ENCODE measurements around the gene SERPINB2.
"Not testable (repeated sequence)": the region's sequence is repeated elsewhere in the genome, so short reads cannot be mapped to it uniquely, and the experiment has no call there.

Gene SERPINB2

DNA sequence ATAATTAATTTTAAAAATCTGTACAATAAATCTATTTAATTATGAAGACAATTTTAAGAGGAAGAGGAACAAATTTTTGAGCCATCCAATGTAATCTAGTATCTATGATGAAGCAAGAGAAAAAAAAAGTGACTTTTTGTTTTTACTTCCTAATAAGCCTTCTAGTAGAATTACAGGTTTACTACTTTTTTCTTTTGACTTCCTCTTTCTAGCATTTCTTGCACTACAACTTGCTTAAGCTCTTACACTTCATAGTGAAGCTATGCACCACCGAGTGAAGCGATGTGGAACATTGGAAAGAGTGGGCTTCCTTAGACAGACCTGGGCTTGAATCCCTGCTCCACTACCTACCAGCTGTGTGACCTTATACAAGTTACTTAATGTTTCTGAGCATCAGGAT, 2.1 kb downstream of the SERPINB2 start:
- no peak for DNase-seq

DNA sequence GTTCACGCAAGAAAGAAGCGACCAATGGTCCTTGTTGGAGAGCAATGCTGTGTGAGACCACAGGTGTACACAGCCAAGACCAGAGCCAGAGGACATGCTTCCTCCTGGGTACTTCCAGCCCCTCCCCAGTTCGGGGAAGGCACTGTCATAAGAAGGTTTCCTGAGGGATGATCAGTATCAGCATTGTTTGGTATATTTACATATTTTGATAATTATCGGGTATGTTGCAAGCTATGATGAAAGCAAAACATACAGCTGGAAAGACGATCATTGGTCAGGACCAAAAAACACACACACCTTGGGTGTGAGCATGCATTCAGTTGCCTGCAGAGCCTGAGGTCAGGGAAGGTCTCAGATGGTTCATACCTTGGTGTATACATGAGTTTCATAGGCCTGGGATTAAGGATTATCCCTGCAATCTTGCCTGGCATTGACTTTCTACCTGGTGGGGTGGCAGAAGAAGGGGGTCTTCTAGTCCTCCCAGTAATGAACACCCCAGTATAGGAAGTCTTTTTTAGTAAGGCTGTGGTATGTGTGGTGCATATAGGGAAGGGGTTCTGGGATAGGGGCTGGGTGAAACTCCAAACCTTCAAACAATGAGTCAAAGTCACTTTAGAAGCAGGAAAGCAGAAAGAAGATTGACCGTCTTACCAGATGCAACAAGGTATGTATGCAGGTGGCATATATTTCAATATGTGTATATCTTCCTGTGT, 2.9 kb downstream of the SERPINB2 start:
- no peak for DNase-seq

DNA sequence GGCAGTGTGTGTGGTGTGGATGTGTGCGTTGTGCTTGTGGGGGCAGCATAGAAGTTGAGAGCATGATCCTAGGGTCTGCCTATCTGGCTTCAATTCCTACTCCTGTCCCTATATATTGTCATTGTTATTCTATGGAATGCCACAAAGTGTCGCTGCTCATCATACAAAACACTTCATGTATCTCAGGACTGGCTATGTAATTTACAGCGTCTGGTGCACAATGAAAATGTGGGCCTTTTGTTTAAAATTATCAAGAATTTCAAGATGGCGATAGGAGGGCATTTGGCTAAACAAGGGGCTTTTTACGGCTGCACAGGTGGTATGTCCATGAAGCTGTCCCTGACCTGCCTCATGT, 3.4 kb downstream of the SERPINB2 start:
- DNase-seq: no peak

DNA sequence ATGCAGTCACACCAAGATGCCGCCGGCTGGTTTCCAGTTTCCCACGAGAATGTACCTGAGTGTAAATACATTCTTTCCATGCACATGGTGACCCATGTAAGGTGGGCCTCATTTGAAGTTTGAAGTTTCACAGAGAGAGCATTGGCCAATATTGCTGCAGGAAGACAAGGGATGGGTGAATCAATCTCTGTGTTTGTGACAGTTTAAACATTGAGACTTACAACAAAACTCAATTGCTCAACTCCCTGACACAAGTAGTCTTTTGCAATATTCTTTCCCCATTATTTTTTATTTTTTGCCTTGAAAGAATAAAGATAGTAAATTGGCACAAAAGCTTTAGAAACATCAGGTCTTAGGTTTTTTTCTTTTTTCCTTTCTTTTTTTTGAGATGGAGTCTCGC, 5.1 kb downstream of the SERPINB2 start:
- DNase-seq: no peak

DNA sequence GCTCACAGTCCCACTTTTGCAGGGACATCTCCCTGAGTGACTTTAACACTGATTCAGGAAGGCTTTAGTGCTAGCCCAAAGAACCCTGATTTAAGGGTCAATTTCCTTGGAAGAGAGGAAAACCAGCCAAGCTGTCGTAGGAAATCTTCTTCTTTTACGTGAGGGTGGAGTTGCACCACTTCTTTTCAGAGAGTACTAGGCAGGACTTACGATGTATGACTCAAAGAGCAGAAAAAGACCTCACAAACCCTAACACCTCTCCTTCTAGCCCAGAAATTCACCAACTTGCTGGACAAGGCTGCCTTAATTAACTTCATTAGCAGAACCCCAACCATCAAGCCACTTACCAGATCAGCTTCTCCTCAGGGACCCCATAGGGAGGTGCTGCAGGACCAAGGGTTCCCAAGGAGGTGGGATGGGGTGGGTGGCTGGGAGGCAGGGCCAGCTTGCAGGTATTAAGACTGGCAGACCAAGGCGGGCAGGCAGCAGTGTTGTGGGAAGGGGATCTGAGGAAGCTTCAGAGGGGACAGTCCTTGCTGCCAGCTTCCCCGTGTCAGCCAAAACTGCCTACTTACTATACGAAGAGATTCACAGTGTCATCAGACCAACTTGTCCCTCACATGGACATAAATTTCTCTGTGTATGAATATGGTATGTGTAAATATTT, 6.7 kb downstream of the SERPINB2 start:
- DNase-seq: no peak

DNA sequence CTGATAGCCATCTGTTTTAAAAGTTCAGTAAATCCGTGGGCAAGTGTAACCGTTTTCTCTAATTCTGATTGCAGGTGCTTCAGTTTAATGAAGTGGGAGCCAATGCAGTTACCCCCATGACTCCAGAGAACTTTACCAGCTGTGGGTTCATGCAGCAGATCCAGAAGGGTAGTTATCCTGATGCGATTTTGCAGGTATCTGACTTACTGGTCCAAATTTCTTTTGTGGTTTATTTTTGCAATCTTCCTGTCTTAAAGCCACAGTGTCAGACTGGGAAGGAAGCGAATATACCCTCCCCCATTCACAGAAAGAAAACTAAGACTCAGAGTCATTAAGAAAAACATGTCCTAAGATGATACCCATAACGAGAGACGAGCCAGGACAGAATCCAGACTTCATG, 7.7 kb downstream of the SERPINB2 start:
- DNase-seq: no peak

DNA sequence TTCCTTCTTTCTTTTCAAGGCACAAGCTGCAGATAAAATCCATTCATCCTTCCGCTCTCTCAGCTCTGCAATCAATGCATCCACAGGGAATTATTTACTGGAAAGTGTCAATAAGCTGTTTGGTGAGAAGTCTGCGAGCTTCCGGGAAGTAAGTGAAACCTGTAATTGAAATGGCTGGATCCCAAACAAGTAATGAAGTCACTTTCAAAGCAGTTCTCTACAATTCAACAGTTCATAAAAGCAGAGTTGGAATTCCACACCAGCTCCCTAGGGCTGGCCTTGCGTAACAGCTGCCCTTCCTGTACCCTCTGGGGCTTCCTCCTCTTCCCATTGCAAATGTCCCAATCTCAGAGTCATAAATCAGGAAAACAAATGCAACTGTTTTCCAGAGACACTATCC, 9.6 kb downstream of the SERPINB2 start:
- no peak for DNase-seq

DNA sequence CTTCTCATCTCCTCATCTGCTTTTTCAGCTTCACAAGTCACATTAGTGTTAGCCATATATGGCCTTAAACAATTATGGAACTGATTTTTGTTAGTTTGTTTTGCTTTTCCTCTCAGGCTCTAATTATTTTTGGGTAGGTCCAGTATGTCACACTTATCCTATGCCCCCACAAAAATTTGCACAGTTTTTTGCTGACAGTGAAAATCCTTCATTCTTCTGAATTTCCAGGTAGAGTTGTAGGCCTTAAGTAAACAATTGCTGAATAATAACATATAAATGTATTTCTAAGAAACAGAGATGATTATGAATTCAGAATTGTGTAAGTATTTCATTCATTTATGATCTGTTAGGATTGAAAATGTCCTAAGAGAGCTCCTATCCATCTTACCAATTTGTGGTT, 11.7 kb downstream of the SERPINB2 start:
- no peak for DNase-seq

DNA sequence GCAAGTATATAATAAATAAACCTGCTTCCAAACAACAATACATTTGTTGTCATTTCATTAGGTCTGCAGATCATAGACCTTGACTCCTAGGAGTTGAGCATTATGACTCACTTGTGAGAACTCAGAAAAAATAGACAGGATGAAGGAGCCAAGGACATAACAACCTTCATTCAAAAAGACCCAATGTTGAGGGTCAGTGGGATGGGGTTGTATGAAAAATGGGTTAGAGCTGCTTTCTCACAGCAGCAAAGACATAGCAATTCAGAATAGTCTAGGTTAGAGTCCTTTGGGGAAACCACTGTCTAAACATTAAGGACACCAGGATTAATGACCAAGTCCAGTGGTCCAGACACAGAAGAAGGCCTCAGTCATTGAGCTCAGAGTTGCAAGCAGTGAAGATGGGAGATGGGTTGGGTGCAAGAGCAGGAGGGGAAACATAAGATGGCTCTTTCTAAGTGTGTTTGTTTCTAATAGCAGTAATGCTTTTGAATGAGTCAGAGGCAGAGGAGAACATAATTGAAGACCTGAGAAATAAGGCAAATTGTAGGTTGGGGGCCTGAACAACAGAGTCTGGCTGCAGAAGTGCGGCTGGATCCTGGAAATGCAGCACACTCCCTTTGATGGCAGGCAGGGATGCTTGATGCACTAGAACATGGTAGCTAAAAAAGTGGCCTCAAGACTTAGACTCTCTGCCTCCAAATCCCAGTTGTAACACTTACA, 16.5 kb downstream of the SERPINB2 start:
- no peak for DNase-seq

DNA sequence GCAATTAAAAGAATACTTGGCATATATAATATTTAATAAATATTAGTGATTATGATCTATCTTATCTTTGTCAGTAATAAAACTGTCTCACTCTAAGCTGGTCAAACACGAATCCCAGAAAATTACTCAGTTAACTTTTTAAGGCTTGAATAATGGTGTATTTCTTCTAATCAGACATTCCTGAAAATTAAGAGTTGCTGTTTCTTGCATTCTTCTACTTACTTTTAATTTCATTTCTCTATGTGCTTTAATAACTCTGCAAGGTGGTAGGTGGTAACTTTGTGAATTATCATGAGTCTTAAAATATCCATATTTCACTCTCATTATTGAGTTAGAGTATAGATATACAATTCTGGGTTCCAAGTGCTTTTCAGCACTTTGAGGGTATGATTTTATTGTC, 17.2 kb downstream of the SERPINB2 start:
- no peak for DNase-seq

DNA sequence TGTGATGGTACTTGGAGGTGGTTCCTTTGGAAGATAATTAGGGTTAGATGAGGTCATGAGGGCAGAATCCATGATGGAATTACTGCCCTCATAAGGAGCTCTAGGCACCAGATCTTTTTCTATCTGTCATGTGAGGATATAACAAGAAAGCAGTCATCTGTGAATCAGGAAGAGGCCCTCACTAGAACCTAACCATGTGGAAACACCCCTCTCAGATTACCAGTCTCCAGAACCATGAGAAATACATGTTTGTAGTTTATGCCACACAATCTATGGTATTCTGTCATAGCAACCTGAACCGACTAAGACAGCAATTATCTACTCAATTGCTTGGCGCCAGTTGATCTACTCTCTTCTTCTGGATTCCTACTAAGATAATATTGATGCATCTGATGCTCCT, 17.9 kb downstream of the SERPINB2 start:
- no peak for DNase-seq

DNA sequence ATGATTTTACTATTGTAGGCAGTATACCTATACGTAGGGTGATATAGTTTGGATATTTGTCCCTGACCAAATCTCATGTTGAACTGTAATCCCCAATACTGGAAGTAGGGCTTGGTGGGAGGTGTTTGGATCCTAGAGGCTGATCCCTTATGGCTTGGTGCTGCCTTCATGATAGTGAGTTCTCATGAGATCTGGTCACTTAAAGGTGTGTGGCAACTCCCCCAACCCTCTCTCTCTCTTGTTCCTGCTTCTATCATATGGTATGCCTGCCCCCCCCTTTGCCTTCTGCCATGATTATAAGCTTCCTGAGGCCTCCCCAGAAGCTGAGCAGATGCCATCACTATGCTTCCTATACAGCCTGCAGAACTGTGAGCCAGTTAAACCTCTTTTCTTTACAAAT, 18.6 kb downstream of the SERPINB2 start:
- DNase-seq: no peak

DNA sequence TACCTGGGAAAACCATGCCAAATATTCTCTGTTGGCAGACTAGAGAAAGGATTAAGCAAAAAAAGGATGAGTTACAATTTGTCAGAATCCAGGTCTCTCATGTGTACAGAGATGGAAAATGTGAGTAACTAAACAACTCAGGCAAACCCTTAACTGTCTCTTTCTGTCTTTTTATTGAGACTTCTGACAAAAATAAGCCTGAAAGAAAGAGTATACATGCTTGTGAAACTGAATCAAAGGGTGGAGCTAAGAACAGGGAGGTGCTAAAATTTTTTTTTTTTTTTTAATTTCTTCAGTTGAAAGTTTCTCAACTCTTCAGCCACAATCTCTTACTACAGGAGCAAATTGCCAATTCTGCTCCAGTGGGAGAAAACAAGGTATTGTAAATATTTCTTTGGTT, 20.2 kb downstream of the SERPINB2 start, which contains the start of gene SERPINB10:
TSS of gene SERPINB10 (plus strand) at position 295 of the 400 bp plus-strand sequence. CDS start 7,553 bp downstream, outside the sequence.
- DNase-seq: no peak

DNA sequence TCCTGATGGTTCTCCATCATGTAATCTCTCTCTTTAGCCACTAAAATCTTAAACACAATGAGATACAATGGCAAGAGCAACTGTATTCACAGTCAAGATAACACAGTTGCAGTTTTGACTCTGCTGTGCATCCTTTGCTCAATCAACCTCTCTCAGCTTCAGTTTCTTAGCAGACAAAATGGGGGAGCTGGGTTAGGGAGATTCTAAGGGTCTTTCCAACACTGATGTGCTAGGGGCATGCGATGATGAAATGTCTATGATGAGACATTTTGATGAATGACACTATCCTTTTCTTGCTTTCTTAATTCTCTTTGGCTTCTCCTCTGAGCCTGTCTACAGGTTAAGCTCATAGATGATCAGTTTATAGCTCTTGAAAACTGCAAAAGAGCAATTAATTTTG, 21.4 kb downstream of the SERPINB2 start:
- DNase-seq: no peak

DNA sequence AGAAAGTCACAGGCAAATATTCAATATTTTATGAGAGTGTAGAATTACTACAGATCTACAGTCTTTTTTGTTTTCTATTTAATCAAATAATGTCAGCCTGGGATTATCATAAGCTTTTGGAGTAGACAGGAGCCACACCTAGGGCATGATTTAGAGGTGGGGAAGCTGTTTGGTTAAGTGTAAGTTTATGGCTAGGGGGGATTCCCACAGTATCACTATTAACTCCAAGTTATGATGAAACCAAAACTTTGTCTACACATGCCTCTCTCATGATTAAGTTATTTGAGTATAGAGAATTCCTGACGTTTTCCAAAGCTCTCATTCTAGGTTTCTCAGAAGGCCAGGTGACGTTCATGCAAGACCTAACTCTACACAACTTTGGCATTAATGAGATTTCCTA, 22.4 kb downstream of the SERPINB2 start:
- no peak for DNase-seq

DNA sequence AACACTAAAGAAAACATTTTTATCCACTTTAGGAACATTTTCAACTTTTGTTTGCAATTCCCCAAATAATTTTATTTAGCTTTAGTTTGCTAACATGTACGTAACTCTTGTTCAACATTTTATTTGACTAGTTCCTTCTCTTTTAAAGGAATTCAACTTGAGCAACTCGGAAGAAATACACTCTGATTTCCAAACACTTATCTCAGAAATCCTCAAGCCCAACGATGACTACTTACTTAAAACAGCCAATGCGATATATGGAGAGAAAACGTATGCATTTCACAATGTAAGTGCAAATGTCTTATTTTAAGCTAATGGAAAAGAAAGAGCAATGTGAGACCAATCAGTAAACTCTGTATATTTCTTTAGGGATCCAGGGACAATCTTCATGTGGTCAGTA, 30.3 kb downstream of the SERPINB2 start:
- no peak for DNase-seq

DNA sequence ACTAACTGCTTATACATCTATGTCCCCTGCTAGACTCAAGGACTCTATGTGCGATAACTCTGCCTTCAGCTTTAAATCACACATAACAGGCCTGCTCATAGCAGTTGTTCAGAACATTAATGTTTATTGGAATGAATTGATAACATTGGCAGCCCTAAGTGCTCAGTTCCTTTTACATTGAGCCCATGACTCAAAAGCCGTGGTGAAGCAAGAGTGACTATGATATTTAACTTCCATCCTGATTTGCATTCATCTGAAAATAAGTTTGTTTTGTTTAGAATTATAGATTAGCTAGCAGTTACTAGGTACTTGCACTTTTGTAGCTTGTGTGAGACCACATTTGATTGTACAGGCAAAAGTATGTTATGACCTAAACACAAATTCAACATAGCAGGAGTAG, 34.5 kb downstream of the SERPINB2 start:
- no peak for DNase-seq

DNA sequence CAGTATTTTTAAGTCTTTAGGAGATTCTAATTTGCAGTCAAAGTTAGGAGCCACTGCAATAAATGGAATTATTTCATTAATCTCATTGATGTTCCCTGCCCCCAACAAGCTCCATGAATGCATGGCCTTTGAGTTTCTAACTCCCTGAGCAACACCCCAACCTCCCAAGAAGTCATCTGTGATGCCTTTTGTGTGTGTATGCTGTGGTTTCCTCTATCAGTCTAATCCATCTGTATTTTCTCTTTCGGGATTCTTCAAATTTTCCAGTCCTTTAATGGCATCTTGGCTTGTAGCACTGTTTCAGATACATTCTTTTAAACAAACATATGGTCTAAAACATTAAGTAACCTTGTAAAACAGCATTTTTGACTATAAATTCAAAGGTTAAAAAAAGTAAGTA, 37.0 kb downstream of the SERPINB2 start:
- DNase-seq: no peak

DNA sequence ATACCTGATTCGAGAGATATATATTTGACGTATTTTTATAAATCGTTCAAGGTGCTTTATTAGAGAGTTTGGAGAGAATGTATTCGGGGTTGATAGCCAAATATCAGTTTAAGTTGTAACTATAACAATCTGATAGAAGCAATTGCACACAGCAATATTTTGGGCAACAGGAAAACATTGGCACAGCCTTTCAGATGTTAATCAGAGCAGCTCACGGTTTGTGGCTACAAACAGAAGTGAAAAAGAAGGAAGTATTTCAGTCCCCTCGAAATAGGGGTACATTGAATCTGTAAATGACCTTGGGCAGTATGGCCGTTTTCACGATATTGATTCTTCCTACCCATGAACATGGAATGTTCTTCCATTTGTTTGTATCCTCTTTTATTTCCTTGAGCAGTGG, 40.8 kb downstream of the SERPINB2 start:
- no peak for DNase-seq

DNA sequence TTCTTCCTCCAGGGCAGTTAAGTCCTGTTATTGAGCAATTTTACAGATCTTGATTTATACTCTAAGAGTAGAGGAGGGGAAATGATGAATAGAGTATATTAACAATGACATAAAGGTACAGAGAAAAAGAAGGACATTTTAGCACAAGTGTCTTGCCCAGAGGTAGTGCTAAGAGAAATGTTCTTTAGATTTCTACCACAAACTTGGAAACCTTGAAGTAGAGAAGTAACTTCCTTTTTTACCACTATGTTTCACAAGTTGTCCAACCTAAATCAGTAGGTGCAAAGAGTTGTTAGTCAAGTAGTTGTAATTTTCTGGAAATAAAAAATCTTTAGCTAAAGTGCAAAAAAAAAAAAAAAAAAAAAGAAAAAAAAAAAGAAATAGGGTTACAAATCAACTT, 41.9 kb downstream of the SERPINB2 start:
- not testable (repeated sequence) for DNase-seq

DNA sequence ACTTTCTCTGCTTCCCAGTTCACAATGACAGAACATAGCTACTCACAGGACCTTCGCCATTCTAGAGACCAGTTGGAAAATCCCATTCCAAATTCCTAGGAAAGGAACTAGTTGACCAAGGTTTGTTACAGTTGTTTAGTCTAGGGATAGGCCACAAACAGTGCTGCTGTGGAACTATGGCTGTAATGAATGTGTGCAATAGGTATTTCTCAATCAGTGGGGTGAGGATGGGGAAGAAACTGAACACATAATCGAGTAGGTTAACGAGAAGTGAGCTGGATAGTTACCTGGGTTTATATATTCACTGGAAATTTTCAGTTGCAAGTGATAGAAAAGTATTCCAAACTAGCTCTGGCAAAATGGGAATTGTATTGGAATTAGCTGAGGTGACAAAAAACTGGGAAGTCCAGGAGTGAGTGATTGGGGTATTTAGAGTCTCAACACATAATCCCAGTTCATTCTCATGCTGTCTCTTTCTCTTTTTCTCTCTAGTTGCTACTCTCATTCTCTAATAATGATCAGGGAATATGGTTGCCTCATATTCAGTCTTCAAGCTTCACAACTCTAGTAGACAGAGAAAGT, 43.4 kb downstream of the SERPINB2 start:
- no peak for DNase-seq

DNA sequence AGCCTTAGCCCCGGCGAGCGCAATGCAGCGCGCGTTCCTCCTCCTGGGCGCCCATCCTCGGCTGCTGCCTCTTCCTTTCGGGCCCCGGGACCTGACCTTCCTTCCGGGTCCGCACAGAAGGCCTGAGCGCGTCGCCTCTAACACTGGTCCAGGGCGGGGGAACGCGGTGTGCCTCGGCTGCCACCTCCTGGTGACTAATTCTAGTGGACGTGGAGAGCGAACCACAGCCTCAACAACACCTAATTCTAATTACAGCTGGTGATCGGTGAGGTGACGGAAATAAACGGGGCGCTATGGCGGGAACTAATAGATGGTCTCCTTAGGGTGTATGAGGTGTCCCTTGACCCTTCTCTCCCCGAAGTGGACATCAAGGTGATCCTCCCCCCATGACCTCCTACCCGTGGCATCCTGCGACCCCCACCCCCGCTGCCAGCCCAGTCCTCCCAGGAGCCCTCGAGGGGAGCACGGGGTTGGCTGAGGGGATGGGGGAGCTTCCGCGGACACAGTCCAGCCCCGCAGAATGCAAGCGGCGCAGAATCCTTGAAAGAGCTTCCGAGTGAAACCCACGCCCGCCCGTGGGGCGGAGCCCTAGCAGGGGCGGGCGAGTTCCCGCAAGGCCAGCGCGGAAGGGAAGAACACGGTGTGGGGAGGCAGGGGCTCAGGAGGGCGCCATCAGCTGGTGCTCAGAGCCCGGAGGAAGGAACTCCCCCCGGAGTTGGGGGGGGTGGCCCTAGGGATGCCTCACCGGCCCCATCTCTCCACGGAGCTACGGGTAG, 48.8 kb downstream of the SERPINB2 start:
- peak; percentile 56 for DNase-seq

DNA sequence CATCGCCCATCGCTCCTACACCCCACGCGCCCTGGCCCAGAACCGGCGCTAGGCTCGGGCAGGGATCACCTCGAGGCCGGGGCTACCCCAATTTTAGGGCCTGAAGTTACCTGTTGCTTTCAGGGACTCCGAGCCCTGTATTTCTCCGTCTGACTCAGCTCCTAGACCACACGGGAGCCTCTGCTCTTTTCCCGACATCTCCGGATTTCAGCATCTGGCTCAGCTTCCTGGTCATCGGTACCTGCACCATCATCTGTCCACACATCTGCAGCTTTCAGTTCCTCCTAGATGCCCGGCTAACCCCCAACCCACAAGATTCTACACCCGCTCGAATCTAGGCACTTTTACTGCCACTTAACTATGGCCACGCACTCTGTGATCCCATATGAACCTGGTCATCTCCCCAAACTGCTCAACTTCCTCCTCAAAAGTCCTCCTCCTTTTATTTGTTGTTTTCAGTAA, 49.5 kb downstream of the SERPINB2 start:
- DNase-seq: no peak

Measured in CD4-positive, alpha-beta T cell treated with Interleukin-4 for 4 hours (primary cell).